Osteoblast (primary cell): ENCODE measurements around the gene HAGHL. TPM values are rescaled to one million over a fixed set of nuclear protein-coding genes. Genes with fewer than 3 reads are reported as not detected.

ENCODE experiments used
- DNase-seq: peaks from one replicate; pipeline ENCODE4 v3.0.0; 2011; ENCODE audit warnings: low spot score, mixed read lengths; ENCODE audit not compliant: insufficient read length; ENCODE audit errors: missing footprints
- H2AFZ ChIP-seq: 2 replicates; pipeline ENCODE4 v1.6.0; 2011; ENCODE audit warnings: mild to moderate bottlenecking, low read length
- H3K27ac ChIP-seq: 2 replicates; pipeline ENCODE4 v1.5.1; 2011; ENCODE audit warnings: mild to moderate bottlenecking, low read depth, low read length, moderate library complexity
- H3K27me3 ChIP-seq: 2 replicates; pipeline ENCODE4 v1.6.0; 2012; ENCODE audit warnings: mild to moderate bottlenecking, control low read depth, inconsistent platforms, low read length, moderate library complexity; ENCODE audit not compliant: insufficient read depth
- H3K36me3 ChIP-seq: 2 replicates; pipeline ENCODE4 v1.5.1; 2011; ENCODE audit warnings: mild to moderate bottlenecking, low read length, control low read depth, moderate library complexity; ENCODE audit not compliant: insufficient read depth
- H3K4me1 ChIP-seq: 2 replicates; pipeline ENCODE4 v1.5.1; 2011; ENCODE audit warnings: mild to moderate bottlenecking, low read length, control low read depth, moderate library complexity; ENCODE audit not compliant: insufficient read depth
- H3K4me2 ChIP-seq: 2 replicates; pipeline ENCODE4 v1.6.0; 2011; ENCODE audit warnings: mild to moderate bottlenecking, low read length; ENCODE audit not compliant: insufficient read depth
- H3K4me3 ChIP-seq: fragments of 200-600 bp; sonication (generic); 3 replicates; pipeline ENCODE4 v1.5.1; 2012; ENCODE audit warnings: mild to moderate bottlenecking, low read length, inconsistent platforms; ENCODE audit not compliant: insufficient read depth
- H3K79me2 ChIP-seq: 2 replicates; pipeline ENCODE4 v1.6.0; 2012; ENCODE audit warnings: mild to moderate bottlenecking, low read length, control low read depth, inconsistent platforms; ENCODE audit not compliant: insufficient read depth
- H3K9me3 ChIP-seq: 2 replicates; pipeline ENCODE4 v1.5.1; 2011; ENCODE audit warnings: low read depth, low read length, control low read depth
- H4K20me1 ChIP-seq: 2 replicates; pipeline ENCODE4 v1.6.0; 2012; ENCODE audit warnings: mild to moderate bottlenecking, low read length, control low read depth; ENCODE audit not compliant: insufficient read depth
- CTCF ChIP-seq: IDR thresholded peaks from 2 replicates; pipeline ENCODE4 v1.5.1; 2011; ENCODE audit warnings: mild to moderate bottlenecking, low read depth, low read length, moderate library complexity; ENCODE audit errors: extremely low read depth
- total RNA-seq: library from RNA; depleted of rRNA; stranded (reverse); fragments of >200 nt; gene quantifications from 2 replicates; pipeline ENCODE4 v1.2.3, GENCODE V29; 2012

The HAGHL gene
- total RNA-seq, 1 donor: 16.3 TPM

GRCh38 chr16:716768-717325 lies 10.1 kb upstream of the HAGHL start:
- Histone ChIP-seq H3K4me2 (peak overlapping the region; percentile 80), H3K9me3 (no peaks in the 10 kb centered on the region), H3K27ac (no peak overlapping the region), H3K36me3 (no peaks in the 10 kb centered on the region), H3K27me3 (no peaks in the 10 kb centered on the region), H3K4me1 (peaks cover 23% of the 10 kb centered on the region), H4K20me1 (peaks cover 7% of the 10 kb centered on the region), H3K79me2 (peaks cover 6% of the 10 kb centered on the region), H2AFZ (no peak overlapping the region), H3K4me3 (no peak overlapping the region)
- no peak for TF ChIP-seq CTCF
- DNase-seq: no peak

GRCh38 chr16:717450-718245 lies 9.3 kb upstream of the HAGHL start:
- Histone ChIP-seq H3K4me1 (peaks cover 23% of the 10 kb centered on the region), H3K4me2 (no peak overlapping the region), H3K27me3 (no peaks in the 10 kb centered on the region), H3K4me3 (no peak overlapping the region), H3K9me3 (no peaks in the 10 kb centered on the region), H3K36me3 (no peaks in the 10 kb centered on the region), H3K79me2 (peaks cover 6% of the 10 kb centered on the region), H2AFZ (no peak overlapping the region), H4K20me1 (peaks cover 8% of the 10 kb centered on the region), H3K27ac (no peak overlapping the region)
- DNase-seq: no peak
- no peak for TF ChIP-seq CTCF

GRCh38 chr16:718389-718788 lies 8.5 kb upstream of the HAGHL start:
- Histone ChIP-seq H3K27me3 (no peaks in the 10 kb centered on the region), H3K4me3 (no peak overlapping the region), H3K9me3 (no peaks in the 10 kb centered on the region), H3K4me1 (peaks cover 23% of the 10 kb centered on the region), H3K79me2 (peaks cover 6% of the 10 kb centered on the region), H3K4me2 (no peak overlapping the region), H2AFZ (no peak overlapping the region), H3K36me3 (no peaks in the 10 kb centered on the region), H3K27ac (no peak overlapping the region), H4K20me1 (peaks cover 9% of the 10 kb centered on the region)
- DNase-seq: no peak
- no peak for TF ChIP-seq CTCF

- Histone ChIP-seq H3K79me2 (peaks cover 6% of the 10 kb centered on the region), H3K9me3 (no peaks in the 10 kb centered on the region), H3K27ac (no peak overlapping the region), H3K4me2 (no peak overlapping the region), H3K4me1 (peaks cover 23% of the 10 kb centered on the region), H3K36me3 (no peaks in the 10 kb centered on the region), H3K27me3 (no peaks in the 10 kb centered on the region), H2AFZ (no peak overlapping the region), H3K4me3 (no peak overlapping the region), H4K20me1 (peaks cover 12% of the 10 kb centered on the region)
- no peak for DNase-seq
- no peak for TF ChIP-seq CTCF
These were observed 8.0 kb upstream of the HAGHL start for GRCh38 chr16:718922-719321.
